GM19372 (cell line): ENCODE results near the gene SH3GLB1.
"Not testable (repeated sequence)": the region's sequence is repeated elsewhere in the genome, so short reads cannot be mapped to it uniquely, and the experiment has no call there.

Source experiments
- ATAC-seq: cut with Tn5 transposase; IDR thresholded peaks from one replicate; pipeline ENCODE4 v1.9.1; 2021; ENCODE audit warnings: mild to moderate bottlenecking, low read depth, moderate library complexity; ENCODE audit not compliant: unreplicated experiment

Gene SH3GLB1

DNA sequence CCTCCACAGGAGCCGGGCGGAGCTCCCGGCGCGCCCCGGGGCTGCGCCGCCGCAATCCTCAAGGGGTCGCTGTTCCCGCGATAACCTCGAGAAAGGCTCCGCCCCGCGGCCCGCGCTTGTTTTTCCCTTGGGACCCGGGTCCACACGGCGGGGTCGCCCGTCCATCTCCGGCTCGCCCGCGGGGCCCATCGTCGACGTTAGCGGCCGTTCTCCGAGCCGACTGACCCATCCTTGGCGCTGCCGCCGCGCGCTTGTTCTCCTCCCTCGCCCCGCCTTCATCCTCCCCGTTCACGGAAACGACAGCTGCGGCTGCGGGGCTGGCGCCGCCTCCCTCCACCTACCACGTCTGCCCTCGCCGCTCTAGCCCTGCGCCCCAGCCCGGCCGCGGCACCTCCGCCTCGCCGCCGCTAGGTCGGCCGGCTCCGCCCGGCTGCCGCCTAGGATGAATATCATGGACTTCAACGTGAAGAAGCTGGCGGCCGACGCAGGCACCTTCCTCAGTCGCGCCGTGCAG lies at the start of gene SH3GLB1:
TSS of gene SH3GLB1 (plus strand) at position 119 of the 514 bp plus-strand sequence. CDS start at position 443, 324 bp downstream.
- peak; percentile 81 for ATAC-seq

DNA sequence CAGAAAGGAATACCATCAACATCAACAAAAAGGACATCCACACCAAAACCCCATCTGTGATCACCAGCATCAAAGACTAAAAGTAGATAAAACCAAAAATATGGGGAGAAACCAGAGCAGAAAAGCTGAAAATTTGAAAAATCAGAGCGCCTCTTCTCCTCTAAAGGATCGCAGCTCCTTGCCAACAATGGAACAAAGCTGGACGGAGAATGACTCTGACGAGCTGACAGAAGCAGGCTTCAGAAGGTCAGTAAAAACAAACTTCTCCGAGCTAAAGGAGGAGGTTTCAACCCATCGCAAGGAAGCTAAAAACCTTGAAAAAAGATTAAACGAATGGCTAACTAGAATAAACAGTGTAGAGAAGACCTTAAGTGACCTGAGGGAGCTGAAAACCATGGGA lies 46.0 kb upstream of the SH3GLB1 start:
- ATAC-seq, result not testable (repeated sequence)

DNA sequence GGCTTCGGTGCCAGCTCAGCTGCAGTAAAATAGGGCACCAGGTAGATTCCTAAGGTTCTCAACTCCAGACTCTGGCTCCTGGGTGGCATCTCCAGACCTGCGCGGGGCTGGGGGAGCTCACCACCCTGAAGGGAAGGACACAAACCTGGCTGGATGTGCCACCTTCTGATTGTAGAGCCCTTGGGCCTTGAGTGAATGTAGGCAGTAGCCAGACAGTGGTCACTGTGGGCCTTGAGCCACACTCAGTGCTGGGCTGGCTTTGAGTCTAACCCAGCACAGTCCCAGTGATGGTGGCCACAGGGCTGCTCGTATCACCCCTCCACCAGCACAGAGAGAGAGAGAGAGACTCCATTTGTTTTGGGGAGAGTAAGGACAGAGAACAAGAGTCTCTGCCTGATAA lies 38.0 kb upstream of the SH3GLB1 start:
- ATAC-seq, result no peak

DNA sequence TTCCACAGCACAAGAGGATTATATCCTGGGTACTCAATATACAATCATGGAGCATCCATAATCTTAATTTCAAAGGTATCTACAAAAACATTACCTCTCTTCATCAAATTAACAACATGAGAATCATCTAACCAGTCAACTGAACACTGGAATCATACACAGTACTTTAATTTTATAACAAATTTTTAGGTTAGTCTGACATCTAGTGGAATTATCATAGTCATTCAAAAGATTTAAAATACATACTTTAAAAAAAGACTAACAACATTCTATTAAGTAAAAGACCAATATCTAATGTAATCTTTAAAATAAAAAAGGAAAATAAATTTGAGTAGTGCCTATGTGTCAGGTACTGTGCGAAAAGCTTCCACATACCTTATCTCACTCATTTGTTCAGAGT lies 16.8 kb upstream of the SH3GLB1 start:
- ATAC-seq, result no peak

DNA sequence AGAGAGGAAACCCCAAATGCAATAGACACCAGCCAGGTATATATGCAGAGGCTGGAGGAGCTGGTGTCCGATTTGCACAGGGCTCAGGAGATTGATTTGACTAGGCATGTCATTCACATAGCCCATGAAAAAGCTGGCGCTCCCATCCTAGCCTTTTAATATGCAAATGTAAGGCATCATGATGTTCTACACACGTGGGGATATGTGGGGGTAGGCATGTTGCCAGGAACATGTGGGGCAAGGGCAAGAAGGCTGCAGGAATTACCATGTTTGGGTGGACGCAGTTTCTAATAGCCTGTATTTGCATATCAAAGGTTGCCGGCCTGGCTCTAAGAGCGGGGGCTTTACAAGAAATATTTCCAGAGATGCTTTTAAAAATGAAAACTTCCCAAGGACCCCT lies 11.7 kb upstream of the SH3GLB1 start:
- no peak for ATAC-seq

DNA sequence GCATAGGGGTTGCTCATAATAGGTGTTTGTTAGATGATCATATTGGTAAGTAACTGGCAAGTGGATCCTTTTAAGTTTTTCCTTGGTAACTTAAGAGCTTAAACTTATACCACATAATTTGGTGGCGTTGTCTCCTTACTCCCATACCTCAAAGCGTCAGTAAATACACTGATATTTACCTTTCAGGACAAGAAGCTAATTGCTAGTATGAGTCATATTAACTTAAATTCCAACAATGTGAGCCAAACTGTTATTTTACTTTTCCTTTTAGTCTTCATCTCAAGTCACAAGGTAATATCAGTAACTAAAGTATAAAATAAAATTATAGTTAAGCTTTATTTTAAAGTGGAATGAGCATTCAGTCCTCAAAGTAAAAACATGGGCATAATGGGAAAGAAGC lies 9.0 kb upstream of the SH3GLB1 start:
- ATAC-seq, result no peak

DNA sequence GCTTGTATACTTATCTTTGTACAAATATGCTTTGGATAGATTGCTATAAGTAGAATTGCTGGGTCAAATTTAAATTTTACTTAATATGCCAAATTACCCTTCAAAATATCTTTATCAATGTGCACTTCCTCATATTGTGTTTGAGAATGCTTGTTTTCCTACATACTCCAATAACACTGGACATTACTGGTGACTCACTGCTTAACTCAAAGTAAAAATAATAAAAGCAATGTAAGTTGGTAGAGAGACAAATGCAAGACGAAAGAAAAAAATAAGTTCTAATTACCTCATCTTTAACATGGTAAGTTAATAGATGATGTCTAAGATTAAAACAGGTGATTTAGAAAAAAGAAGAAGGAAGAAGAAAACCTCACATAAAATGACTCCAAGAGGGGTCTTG lies 7.9 kb upstream of the SH3GLB1 start:
- no peak for ATAC-seq

DNA sequence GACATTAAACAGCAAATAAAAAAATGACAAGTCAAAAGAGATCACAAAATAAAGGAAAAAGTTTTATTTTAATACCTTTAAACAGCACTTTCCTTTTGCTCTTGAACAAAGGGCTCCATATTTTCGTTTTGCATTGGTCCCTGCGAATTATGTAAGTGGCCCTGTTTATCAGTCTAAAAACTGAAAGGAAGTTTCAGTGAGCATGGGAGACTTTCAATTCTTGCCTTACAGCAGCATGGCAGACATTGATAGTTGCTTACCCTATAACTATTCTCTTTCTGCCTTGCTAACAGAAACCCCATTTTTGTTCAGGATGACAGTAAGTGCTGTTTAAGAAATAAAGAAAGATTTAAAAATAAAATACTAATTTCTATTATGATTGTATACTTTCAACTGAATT lies 5.2 kb upstream of the SH3GLB1 start:
- no peak for ATAC-seq

DNA sequence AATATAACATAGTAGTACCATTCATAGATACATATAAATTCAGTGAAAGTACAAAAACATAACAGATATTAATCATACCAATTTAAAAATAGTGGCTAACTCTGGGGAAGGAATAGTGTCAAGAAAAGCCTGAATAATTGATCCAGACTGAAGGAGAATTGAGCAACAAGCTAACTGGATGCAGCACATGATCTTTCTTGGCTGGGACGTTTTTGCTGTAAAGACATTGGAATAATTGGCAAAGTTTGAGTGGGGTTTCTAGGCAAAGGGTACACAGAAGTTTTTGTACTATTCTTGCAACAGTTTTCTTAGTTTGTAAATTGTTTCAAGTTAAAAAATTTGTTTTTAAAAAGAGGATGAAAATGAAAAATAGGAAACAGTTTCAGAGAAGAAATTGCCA lies 2.6 kb upstream of the SH3GLB1 start:
- no peak for ATAC-seq

DNA sequence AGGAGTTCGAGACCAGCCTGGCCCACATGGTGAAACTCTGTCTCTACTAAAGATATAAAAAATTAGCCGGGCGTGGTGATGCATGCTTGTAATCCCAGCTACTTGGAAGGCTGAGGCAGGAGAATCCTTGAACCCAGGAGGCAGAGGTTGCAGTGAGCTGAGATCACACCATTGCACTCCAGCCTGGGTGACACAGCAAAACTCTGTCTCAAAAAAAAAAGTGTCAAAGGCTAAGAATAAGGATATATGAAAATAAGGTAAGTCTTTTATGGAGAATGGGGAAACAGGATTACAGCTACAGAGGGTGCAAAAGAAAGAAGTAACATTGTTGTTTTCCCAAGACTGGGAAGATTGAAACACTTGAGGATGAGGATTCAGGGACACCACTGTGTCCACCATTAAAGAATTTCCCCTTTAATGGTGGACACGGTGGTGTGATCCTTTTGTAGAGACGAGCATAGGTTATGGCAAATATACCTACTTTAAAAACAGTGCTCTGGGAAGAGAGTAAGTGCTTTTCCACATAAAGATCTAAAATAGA lies 1.4 kb upstream of the SH3GLB1 start:
- ATAC-seq, result not testable (repeated sequence)

DNA sequence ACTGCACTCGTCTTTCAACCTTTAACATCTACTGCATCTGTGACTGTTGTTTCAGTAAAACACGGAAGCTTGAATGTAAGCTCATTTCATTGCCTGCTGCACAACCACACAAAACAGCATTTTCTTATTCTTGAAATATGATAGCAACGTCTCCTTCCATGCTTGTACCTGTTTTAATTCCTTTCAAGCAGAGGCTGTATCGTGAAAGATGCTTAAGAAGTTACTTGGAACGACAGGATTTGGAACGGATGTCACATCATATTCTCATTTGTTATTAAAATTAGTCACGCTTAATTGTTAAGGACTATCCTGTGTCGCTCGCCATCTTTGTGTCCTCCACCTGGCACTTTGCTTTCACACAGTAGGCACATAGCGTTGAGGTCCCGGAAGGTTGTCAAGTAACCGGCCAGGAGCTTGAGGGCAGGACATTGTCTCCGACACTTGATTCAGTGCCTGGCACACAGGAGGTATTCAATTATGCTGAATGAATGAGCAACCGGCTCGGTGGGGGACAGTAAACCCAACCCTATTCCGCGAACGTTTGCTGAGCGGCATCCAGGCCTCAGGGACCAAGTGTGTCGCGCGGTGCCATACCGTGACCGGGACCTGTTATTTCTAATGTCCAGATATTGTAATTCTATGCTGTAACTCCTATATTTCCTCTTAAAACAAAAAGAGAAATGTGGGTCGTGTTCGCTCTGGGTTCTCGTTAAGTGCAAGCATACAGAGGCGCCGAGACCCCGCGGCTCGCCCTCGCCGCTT lies 499 bp upstream of the SH3GLB1 start:
- ATAC-seq, result peak; percentile 35

DNA sequence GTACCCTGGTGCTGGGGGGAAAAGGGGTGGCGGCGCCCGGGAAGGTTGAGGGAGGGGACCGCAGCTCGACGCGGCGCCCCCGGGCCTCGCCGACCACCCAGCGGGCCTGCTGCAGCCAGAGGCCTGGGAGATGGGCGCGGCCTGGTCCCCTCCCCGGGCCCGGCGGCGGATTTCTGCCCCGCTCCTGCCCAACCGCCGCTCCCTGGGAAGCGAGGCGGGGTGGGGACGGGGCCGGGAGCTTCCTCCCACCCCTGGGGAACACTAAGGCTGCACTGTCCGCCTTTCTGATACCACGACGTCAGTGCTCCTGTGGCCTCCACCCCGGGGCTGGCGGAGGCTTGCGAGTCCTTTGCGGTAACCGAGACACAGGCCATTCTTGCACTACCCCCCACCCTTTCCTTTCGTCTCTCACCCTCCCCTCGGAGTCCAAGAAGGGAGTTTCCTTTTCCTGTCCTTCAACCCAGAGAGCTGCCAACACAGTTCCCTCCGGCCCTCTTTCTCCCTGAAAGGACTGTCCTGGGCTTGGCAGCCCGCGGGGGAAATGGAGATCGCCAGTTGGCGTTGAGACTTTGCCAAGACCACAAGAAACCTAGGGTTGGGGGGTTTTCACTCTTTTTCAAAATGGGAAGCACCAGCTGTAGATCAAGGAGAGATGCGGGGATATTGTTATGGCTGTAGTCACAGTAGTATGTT lies 742 bp downstream of the SH3GLB1 start:
- peak; percentile 23 for ATAC-seq

DNA sequence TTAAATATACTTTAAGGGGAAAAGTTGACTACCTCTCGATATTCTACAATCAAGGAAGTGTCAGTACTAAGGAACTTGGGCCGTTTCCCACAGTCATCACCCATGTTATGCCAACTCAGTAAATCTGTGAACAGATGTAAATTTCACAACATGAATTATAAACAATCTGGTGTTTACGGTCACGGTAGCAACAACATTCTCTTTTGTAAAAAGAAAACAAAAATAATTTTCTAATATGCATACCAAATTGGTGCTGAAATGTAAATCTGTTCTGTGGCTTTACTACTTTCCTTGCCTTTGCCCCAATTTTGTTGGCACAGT lies 1.2 kb downstream of the SH3GLB1 start:
- no peak for ATAC-seq

DNA sequence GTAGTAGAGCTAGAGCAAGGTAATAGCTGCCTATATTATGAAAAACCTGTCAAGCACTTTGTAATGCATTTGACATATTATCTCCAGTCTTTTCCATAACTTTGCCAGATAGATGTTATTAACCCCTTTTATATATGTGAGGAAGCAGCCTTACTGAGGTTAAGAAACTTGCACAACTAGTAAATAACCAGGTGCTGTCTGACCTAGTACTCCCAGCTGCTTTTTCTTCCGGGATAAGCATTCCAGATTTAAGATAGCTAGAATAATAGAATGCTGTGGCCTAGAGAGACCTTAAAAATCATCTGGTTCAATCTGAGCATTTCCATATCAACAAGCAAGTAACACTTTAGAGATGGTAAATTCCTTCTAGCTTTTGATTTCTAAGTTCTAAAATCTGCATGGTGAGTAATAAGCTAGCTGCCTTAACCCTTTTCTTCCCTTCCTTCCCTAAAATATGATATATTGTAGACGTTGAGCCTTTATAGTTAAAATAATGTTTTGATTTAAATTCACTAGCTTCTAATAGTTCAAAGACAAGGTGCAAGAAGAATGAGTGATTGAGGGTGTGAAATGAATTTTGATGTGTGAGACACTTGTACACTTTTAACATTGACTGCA lies 1.8 kb downstream of the SH3GLB1 start:
- ATAC-seq, result no peak

DNA sequence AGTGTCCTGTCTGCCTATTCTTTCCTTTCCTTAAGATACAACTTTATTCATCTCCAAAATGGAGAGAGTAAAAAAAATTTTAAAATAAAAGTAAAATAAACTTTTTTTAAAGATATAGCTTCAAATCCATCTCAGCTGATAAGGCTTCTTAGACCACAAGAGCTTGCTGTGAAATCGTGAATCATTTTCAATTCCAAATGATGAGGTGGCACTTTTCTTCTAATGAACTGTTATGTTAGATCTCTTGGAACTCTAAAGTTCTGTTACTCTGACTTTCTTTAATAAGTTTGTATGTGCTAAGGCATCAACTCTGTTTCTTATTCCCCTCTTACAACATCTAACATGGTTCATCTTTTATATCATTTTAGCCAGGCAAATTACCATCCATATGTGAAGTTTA lies 4.5 kb downstream of the SH3GLB1 start:
- ATAC-seq, result no peak

DNA sequence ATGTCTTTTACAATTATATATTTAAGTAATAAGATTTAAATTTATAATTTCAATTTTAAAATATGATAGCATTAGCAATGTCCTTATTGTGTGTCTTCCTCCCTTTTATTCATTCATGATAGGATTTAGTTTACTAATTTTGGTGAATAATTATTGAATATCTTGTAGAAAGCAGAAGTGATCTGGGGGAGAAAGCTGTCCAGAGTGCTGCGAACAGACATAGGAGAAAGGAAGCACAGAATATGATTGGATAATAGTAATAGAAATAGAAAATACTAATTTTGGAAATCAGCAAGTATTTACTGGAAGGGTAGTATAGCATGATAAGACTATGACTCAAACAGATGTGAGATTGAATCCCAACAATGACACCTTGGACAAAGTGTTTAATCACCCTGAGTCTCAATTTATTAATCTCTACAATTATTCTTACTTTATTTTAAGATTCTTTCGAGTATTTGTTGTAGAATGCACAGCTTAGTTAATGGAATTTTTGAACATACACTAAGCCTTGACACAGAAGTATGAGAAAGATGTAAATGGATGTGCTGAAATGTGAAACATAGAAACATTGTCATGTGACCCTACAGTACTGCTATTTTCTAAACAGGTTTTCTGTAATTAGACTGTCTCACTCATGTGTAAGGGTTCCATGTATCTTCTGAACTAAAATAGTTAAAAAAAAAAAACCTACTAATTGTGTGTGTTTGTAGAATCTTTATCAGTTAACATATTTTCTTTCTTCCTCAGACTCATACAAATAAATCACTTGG lies 7.9 kb downstream of the SH3GLB1 start:
- no peak for ATAC-seq

DNA sequence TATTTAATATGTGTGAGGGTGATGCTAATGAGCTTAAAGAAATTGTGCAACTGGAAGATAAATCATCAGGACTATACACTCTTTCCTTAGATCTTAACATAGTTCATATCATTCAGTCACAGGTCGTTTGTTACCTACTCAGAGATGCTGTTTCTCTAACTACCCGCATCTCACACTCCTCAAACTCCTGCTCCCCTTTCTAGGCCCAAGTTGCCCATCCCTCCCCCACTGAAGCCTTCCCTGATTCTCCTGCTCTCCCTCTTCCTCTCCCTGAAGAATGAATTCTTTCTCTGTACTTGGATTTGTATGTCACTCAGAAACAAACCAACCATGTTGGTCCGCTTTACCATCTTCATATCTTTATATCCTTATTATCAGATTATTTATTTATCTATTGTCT lies 9.1 kb downstream of the SH3GLB1 start:
- ATAC-seq, result no peak

DNA sequence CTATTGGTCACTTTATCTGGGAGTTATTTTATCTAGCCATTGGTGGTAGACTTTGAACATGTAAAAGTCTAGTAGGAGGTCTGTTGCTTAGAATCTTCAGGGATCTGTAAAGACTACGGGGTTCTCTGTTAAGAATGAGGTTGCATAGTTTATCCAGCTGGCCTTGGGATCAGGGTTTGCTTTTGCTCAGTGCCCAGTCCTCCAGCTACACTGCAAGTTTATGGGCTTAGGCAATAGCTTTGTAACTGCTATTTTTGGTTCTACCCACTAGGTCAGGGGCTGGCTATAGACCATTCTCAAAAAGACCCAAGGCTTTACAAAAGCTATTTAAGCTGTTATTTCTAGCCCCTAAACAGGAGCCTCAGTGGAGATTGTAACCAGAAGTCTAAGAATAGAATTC lies 9.8 kb downstream of the SH3GLB1 start:
- ATAC-seq, result no peak

DNA sequence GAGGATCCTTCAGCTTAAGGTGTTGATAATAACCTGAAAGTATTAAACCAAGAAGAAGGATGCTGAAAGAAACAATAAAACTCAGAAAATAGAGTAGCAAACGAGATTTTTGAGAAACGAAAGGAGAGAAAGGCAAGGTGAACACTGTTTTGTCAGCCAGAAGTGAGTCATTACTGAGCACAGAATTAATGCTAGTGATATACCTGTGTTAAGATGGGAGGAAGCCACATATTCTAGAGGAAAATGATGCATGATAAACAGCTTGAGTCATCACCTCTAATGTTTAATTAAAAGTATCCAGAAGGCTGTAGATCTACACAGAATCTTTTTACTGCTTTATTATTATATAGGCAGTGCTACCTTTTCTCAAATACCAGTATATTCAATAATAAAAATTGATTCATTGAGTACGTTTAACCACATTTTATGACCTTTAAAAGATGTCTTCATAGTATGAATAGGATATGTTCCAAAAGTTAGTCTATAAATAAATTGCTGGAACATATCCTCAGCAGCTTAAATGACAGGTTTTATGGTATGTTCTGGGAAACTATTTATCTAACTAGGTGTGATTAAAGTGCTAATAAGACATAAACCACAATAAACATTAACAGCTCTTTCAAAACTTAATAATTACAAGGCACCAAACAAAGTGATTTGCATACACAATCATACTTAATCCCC lies 10.3 kb downstream of the SH3GLB1 start:
- ATAC-seq, result no peak

DNA sequence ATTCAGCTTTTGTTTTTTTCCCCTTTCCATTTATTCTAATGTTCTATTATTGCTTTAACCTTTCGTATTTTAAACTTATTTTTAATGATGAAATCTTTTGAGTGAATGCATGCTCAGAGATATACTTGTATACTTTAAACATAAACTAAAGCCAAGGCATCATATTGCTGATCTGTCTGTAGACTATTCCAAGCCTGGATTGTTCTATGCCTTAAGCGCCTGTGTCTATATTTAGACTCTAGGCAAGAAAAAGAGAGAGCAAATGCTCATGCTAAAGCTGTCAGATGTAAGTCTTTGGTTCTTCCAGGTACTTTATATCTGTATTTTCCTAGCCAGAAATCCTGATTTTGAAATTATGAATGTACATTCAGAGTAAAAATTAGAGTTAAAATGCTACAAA lies 14.4 kb downstream of the SH3GLB1 start:
- no peak for ATAC-seq
